SIG-M5 treated with dmso at 0.1 percent for 504 hours (cell line): Measurements from ENCODE around the gene CNIH1.
"Not testable (repeated sequence)": the region's sequence is repeated elsewhere in the genome, so short reads cannot be mapped to it uniquely, and the experiment has no call there.

Experiments
- DNase-seq: peaks from one replicate; lab custom pipeline; 2025; ENCODE audit not compliant: unreplicated experiment; lab: John Stamatoyannopoulos, UW

CNIH1 gene

DNA sequence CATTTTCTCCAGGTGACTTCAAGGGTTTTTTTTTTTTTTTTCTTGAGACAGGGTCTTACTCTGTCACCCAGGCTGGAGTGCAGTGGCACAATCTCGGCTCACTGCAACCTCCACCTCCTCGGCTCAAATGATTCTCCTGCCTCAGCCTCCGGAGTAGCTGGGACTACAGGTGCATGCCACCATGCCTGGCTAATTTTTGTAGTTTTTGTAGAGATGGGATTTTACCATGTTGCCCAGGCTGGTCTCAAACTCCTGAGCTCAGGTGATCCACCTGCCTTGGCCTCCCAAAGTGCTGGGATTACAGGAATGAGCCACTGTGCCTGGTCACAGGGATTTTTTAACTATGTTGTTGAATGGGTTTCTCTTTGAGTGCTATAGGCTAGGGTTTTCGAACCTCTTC lies 3.2 kb downstream of the CNIH1 start:
- DNase-seq: not testable (repeated sequence)

GRCh38 chr14:54435500-54435981 lies 5.6 kb downstream of the CNIH1 start:
- DNase-seq: no peak

- DNase-seq: no peak
These were observed 12.6 kb downstream of the CNIH1 start for GRCh38 chr14:54428527-54428926.

DNA sequence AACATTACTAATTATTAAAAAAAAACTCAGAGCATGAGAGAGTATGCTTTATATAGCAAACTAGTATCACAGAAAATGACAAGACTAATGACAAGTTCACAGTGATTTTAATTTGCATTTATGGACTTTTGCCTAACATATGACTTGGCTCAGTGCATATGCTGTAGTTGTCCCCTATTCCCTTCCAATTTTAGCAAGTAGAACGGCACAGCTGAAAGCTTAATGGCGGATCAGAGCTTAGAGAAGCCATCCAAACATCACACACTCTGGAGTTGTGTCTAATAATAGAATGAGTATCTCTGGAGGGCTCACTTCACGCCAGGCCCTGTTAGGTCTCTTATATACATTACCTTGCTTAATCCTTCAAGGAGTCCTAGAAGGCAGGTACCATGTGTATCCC lies 13.3 kb downstream of the CNIH1 start:
- DNase-seq: no peak

- no peak for DNase-seq
These were observed 15.5 kb downstream of the CNIH1 start for GRCh38 chr14:54425537-54426274.

DNA sequence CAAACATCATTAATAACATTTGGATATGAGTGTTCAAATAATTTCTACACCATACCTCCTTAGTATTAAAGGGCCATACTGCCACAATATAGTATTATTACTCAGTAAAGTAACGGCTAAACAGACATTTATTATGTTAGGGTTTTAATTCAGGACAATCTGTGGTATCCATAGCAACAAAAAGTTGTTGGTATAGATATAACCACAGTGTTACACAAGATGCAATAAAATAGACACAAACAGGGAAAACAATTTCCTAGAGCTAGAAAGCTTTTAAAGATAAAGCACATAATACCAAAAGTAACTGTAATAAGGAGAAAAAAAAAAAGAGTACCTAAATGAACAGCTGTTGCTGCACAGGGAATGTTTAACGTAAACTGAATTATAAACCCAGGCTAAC lies 16.1 kb downstream of the CNIH1 start:
- no peak for DNase-seq

DNA sequence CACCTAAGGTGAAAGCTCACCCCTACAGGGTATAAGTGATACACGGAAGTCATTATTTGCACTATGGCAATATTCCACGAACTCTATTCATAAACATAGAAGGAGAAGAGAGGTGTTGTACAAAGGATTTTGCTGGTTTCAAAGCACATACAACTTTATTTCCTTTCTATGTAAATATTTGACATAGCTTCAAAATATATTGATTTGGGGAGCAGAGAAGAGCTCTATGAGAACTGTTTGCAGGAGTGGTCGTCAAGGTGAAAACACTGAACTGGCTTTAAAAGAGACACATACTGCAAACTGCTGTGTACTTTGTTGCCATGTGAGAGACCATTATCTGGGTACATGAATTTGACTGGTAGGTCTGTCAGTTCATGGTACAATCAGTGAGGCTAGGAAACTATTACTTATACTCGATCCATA lies 16.7 kb downstream of the CNIH1 start:
- DNase-seq: no peak

DNA sequence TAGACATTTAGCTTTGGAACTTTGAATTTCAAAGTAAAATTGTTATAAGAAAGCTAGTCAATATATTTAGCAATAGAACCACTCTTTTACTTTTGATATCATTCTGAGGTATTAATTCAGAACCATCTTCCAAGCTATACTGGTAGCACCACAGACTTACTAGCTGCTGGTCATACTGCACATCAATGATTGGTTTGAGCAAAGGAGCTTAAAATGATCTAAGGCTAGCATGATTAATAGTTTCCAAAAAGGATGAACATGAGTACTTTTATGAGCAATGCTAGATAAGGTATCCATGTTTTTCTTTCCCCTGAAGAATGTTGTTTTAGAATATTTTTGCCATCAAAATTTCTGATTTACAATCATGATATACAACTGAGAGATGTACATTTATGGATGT lies 17.2 kb downstream of the CNIH1 start:
- no peak for DNase-seq

- DNase-seq: no peak
These were observed 20.6 kb downstream of the CNIH1 start for GRCh38 chr14:54420478-54421142.

DNA sequence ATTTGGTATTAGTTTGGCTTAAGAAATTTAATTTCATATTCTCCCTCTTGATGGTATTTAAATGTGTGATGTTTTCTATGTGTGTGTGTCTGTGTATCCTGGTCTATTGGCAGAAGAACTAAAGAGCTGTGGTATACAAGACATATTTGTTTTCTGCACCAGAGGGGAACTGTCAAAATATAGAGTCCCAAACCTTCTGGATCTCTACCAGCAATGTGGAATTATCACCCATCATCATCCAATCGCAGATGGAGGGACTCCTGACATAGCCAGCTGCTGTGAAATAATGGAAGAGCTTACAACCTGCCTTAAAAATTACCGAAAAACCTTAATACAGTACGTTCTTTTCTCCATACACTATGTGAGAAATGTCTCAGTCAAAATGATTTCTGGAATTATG lies 29.8 kb downstream of the CNIH1 start:
- DNase-seq: no peak

GRCh38 chr14:54410215-54410614 lies 31.0 kb downstream of the CNIH1 start:
- no peak for DNase-seq

DNA sequence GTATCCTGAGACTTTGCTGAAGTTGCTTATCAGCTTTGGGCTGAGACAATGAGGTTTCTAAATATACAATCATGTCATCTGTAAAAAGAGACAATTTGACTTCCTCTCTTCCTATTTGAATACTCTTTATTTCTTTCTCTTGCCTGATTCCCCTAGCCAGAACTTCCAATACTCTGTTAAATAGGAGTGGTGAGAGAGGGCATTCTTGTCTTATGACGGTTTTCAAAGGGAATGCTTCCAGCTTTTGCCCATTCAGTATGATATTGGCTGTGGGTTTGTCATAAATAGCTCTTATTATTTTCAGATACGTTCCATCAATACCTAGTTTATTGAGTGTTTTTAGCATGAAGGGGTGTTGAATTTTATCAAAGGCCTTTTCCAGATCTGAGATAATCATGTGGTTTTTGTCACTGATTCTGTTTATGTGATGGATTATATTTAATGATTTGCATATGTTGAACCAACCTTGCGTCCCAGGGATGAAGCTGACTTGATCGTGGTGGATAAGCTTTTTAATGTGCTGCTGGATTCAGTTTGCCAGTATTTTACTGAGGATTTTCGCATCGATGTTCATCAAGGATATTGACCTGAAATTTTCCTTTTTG lies 37.7 kb downstream of the CNIH1 start:
- not testable (repeated sequence) for DNase-seq

- DNase-seq: no peak
These were observed 41.6 kb downstream of the CNIH1 start for GRCh38 chr14:54399560-54399959.

- peak; percentile 98 for DNase-seq
These were observed 44.5 kb downstream of the CNIH1 start, which contains the start of gene CDKN3 for GRCh38 chr14:54396493-54397335. CDKN3 (plus strand) TSS chr14:54397007; CDS start chr14:54397069, 62 bp downstream.

GRCh38 chr14:54396183-54396492 lies 45.0 kb downstream of the CNIH1 start:
- DNase-seq: no peak

- DNase-seq: no peak
These were observed 45.5 kb downstream of the CNIH1 start for GRCh38 chr14:54395716-54396115.

DNA sequence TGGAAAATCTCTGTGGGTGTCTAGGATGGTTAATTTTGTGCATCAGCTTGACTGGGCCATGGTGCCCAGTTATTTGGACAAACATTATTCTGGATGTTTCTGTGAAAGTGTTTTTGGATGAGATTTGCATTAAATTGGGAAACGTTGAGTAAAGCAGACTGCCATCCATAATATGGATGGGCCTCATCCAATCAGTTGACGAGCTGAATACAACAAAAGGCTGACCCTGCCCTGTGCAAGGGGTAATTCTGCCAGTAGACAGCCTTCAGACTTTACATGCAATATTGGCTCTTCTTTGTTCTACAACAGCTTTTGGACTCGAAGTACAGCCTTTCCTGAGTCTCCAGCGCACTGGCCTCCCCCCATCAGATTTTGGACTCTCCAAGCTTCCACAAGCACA lies 45.9 kb downstream of the CNIH1 start:
- DNase-seq: no peak

GRCh38 chr14:54394596-54394995 lies 46.6 kb downstream of the CNIH1 start:
- DNase-seq: no peak

- DNase-seq: not testable (repeated sequence)
These were observed 47.9 kb downstream of the CNIH1 start for GRCh38 chr14:54392986-54393884.

DNA sequence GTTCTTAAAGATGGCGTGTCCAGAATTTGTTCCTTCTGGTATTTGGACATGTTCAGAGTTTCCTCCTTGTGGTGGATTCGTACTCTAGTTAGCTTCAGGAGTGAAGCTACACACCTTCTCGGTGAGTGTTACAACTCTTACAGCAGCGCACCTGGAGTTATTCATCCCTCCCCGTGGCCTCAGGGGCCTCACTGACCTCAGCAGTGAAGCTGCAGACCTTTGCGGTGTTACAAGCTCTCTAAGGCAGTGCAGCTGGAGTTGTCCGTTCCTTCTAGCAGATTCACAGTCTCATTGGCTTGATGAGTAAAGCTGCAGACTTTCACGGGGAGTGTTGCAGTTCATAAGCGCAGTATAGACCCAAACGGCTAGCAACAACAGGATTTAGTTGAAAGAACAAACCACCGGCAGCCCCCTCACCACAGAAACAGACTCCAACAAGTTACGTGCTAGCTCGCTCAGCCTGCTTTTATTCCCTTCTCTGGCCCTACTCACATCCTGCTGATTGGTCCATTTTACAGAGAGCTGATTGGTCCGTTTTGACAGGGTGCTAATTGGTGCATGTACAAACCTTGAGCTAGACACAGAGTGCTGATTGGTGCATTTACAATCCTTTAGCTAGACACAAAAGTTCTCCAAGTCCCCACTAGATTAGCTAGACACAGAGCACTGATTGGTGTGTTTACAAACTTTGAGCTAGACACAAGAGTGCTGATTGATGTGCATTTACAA lies 48.9 kb downstream of the CNIH1 start:
- no peak for DNase-seq
